ENCODE results near the gene SBNO1. TPM values are rescaled to one million over a fixed set of nuclear protein-coding genes. Genes with fewer than 3 reads are reported as not detected.
A peak's percentile ranks its signal among the peaks of the same experiment; 100 is the strongest.
"Not testable (repeated sequence)": the region's sequence is repeated elsewhere in the genome, so short reads cannot be mapped to it uniquely, and the experiment has no call there.

Gene SBNO1
- total RNA-seq, 2 experiments from 2014 or later = 38.9 to 39.9 TPM

- Mint-ChIP-seq H3K36me3 (ENCODE audit: low read depth) (peaks cover 53% of the 10 kb centered on the region), H3K4me1 (ENCODE audit: low read depth) (peaks cover 28% of the 10 kb centered on the region), H3K27ac (no peak overlapping the region), H3K4me3 (no peak overlapping the region), H3K27me3 (ENCODE audit: low read depth) (no peaks in the 10 kb centered on the region), H3K9me3 (ENCODE audit: insufficient read depth) (no peaks in the 10 kb centered on the region)
- POLR2A ChIA-PET = no interaction called here
- DNase-seq (no peak), ATAC-seq (no peak)
- CTCF ChIA-PET = interaction anchor here (0.9 kb wide), 1 partner anchor 15 kb away, joined by 3 read pairs; no protein-coding TSS in a partner anchor
Measured at GRCh38 chr12:123253641-123254459, 110.8 kb downstream of the SBNO1 start.

GRCh38 chr12:123252365-123252764 is 112.3 kb downstream of the SBNO1 start:
- not testable (repeated sequence) for ATAC-seq; H3K4me3 Mint-ChIP-seq; H3K9me3 Mint-ChIP-seq (ENCODE audit: insufficient read depth); DNase-seq; H3K27me3 Mint-ChIP-seq (ENCODE audit: low read depth); H3K27ac Mint-ChIP-seq
- POLR2A ChIA-PET = interaction anchor here (0.6 kb wide), 1 partner anchor 219 kb away, joined by 3 read pairs; no protein-coding TSS in a partner anchor
- CTCF ChIA-PET = interaction anchor here (0.6 to 1.5 kb wide), 2 partner anchors 14 to 1654 kb away, joined by 3 to 9 read pairs; no protein-coding TSS in a partner anchor
- Mint-ChIP-seq H3K36me3 (ENCODE audit: low read depth) (peaks cover 55% of the 10 kb centered on the region), H3K4me1 (ENCODE audit: low read depth) (peaks cover 41% of the 10 kb centered on the region)

GRCh38 chr12:123251403-123252076 is 113.1 kb downstream of the SBNO1 start:
- H3K27ac Mint-ChIP-seq = peak overlapping the region; percentile 55
- no peak overlapping the region for H3K4me3 Mint-ChIP-seq
- no peak for DNase-seq
- H3K9me3 Mint-ChIP-seq (ENCODE audit: insufficient read depth) = no peaks in the 10 kb centered on the region
- no peaks in the 10 kb centered on the region for H3K27me3 Mint-ChIP-seq (ENCODE audit: low read depth)
- peaks cover 55% of the 10 kb centered on the region for H3K36me3 Mint-ChIP-seq (ENCODE audit: low read depth)
- ChIA-PET POLR2A (no interaction called here), CTCF (interaction anchor here (1.5 kb wide), 1 partner anchor 13 kb away, joined by 9 read pairs; no protein-coding TSS in a partner anchor)
- peaks cover 46% of the 10 kb centered on the region for H3K4me1 Mint-ChIP-seq (ENCODE audit: low read depth)
- no peak for ATAC-seq

GRCh38 chr12:123250471-123251383 is 113.9 kb downstream of the SBNO1 start:
- Mint-ChIP-seq H3K9me3 (ENCODE audit: insufficient read depth) (no peaks in the 10 kb centered on the region), H3K27ac (peak overlapping the region; percentile 55), H3K4me3 (no peak overlapping the region), H3K4me1 (ENCODE audit: low read depth) (peaks cover 49% of the 10 kb centered on the region), H3K36me3 (ENCODE audit: low read depth) (peaks cover 52% of the 10 kb centered on the region), H3K27me3 (ENCODE audit: low read depth) (no peaks in the 10 kb centered on the region)
- ATAC-seq (no peak), DNase-seq (no peak)
- POLR2A ChIA-PET = interaction anchor here (1.1 kb wide), 1 partner anchor 18 kb away, joined by 3 read pairs; no protein-coding TSS in a partner anchor
- CTCF ChIA-PET = interaction anchor here (0.8 to 1.5 kb wide), 3 partner anchors 12 to 18 kb away, joined by 4 to 9 read pairs (median 7); no protein-coding TSS in a partner anchor

- peak overlapping the region; percentile 32 for H3K27ac Mint-ChIP-seq
- not testable (repeated sequence) for H3K4me3 Mint-ChIP-seq; DNase-seq; H3K9me3 Mint-ChIP-seq (ENCODE audit: insufficient read depth); H3K27me3 Mint-ChIP-seq (ENCODE audit: low read depth); ATAC-seq
- peaks cover 55% of the 10 kb centered on the region for H3K4me1 Mint-ChIP-seq (ENCODE audit: low read depth)
- peaks cover 52% of the 10 kb centered on the region for H3K36me3 Mint-ChIP-seq (ENCODE audit: low read depth)
- CTCF ChIA-PET = interaction anchor here (0.8 to 2.8 kb wide), 5 partner anchors 9 to 20 kb away, joined by 4 to 21 read pairs (median 6); partner anchors contain the start of gene MPHOSPH9
- POLR2A ChIA-PET = interaction anchor here (0.8 to 1.1 kb wide), 2 partner anchors 16 to 17 kb away, joined by 3 read pairs; partner anchors contain the start of genes MPHOSPH9 and MTRFR
Measured at GRCh38 chr12:123248996-123249741, 115.5 kb downstream of the SBNO1 start.

- not testable (repeated sequence) for H3K4me3 Mint-ChIP-seq
- Mint-ChIP-seq H3K36me3 (ENCODE audit: low read depth) (peaks cover 45% of the 10 kb centered on the region), H3K4me1 (ENCODE audit: low read depth) (peaks cover 54% of the 10 kb centered on the region)
Measured at GRCh38 chr12:123248129-123248528, 116.5 kb downstream of the SBNO1 start.

GRCh38 chr12:123245678-123246077 is 119.0 kb downstream of the SBNO1 start:
- DNase-seq = no peak
- no peak for ATAC-seq
- Mint-ChIP-seq H3K27me3 (ENCODE audit: low read depth) (no peaks in the 10 kb centered on the region), H3K4me1 (ENCODE audit: low read depth) (peaks cover 58% of the 10 kb centered on the region), H3K9me3 (ENCODE audit: insufficient read depth) (no peaks in the 10 kb centered on the region), H3K36me3 (ENCODE audit: low read depth) (peaks cover 51% of the 10 kb centered on the region), H3K4me3 (no peak overlapping the region), H3K27ac (no peak overlapping the region)
- CTCF ChIA-PET = no interaction called here
- POLR2A ChIA-PET = no interaction called here

More at GRCh38 chr12:123248129-123248528, 116.5 kb downstream of the SBNO1 start:
- peak overlapping the region; percentile 73 for H3K27ac Mint-ChIP-seq
- H3K9me3 Mint-ChIP-seq (ENCODE audit: insufficient read depth); H3K27me3 Mint-ChIP-seq (ENCODE audit: low read depth); ATAC-seq; DNase-seq: not testable (repeated sequence)
- POLR2A ChIA-PET = interaction anchor here (0.8 to 1.4 kb wide), 2 partner anchors 15 kb away, joined by 3 to 7 read pairs; partner anchors contain the start of genes MPHOSPH9 and MTRFR
- CTCF ChIA-PET = interaction anchor here (1.9 to 2.8 kb wide), 3 partner anchors 10 to 15 kb away, joined by 5 to 21 read pairs (median 6); partner anchors contain the start of gene MPHOSPH9

GRCh38 chr12:123243671-123244262 is 120.9 kb downstream of the SBNO1 start:
- ChIA-PET CTCF (interaction anchor here (3.5 kb wide), 1 partner anchor 11 kb away, joined by 24 read pairs; the partner anchor contains the start of genes MPHOSPH9 and MTRFR), POLR2A (interaction anchor here (1.2 to 3.3 kb wide), 2 partner anchors 11 to 42 kb away, joined by 3 to 21 read pairs; partner anchors contain the start of genes MPHOSPH9 and MTRFR)
- H3K27me3 Mint-ChIP-seq (ENCODE audit: low read depth) = no peaks in the 10 kb centered on the region
- DNase-seq (no peak), ATAC-seq (peak; percentile 34)
- H3K4me1 Mint-ChIP-seq (ENCODE audit: low read depth) = peaks cover 49% of the 10 kb centered on the region
- H3K27ac Mint-ChIP-seq = peak overlapping the region; percentile 62
- no peaks in the 10 kb centered on the region for H3K9me3 Mint-ChIP-seq (ENCODE audit: insufficient read depth)
- peaks cover 49% of the 10 kb centered on the region for H3K36me3 Mint-ChIP-seq (ENCODE audit: low read depth)
- H3K4me3 Mint-ChIP-seq = no peak overlapping the region

- Mint-ChIP-seq H3K4me3 (no peak overlapping the region), H3K36me3 (ENCODE audit: low read depth) (peaks cover 46% of the 10 kb centered on the region), H3K27me3 (ENCODE audit: low read depth) (no peaks in the 10 kb centered on the region), H3K4me1 (ENCODE audit: low read depth) (peaks cover 48% of the 10 kb centered on the region), H3K9me3 (ENCODE audit: insufficient read depth) (no peaks in the 10 kb centered on the region), H3K27ac (peak overlapping the region; percentile 73)
- CTCF ChIA-PET = interaction anchor here (1.0 to 3.5 kb wide), 8 partner anchors 10 to 448 kb away, joined by 3 to 24 read pairs (median 3); partner anchors contain the start of genes MPHOSPH9 and MTRFR
- DNase-seq (no peak), ATAC-seq (no peak)
- POLR2A ChIA-PET = interaction anchor here (0.7 to 3.3 kb wide), 3 partner anchors 9 to 267 kb away, joined by 3 to 21 read pairs (median 4); partner anchors contain the start of genes MPHOSPH9, MTRFR and OGFOD2
Measured at GRCh38 chr12:123242116-123242904, 122.3 kb downstream of the SBNO1 start.
